Measurements from ENCODE around the gene SGCB.

SGCB gene

DNA sequence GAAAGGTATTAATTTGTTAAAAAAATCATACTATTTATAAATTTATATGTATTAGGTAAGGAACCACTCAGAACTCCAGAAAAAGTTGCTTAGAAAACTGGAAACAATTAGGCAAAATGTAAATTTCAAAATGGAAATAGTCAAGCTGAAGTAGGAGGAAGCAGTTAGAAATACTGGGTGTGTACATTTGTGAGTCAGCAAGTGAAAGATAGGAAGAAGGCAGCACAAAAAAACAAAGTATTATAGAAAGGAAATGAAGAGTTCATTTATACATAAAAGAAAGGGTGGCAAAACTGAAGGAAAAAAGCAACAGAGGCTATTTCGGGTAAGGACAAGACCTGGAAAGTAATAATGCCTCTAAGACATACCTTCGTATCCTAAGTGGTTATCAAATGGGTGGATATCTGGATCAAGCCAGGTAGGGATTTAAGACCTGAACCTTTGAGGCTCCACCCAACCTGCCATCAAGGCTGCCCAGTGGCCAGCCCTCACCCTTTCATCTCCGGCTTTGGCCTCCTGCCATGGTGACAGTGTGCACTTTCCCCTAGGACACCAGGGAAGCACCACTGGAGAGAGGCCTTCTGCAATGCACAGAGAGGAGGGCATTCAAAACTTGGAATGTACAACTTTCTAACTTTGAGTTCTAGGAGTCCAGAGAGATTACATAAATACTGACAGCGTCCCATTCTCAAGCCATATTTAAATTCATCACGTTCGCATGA, 18.0 kb downstream of the SGCB start, which contains the start of gene LRRC66:
Gene LRRC66, minus strand, starts transcription at position 428 of the 722 bp plus-strand sequence. CDS start 2,750 bp downstream, outside the sequence.
- DNase-seq (ENCODE audit: low read depth in 2 of 2, low spot score in 1 of 2), result no peak

DNA sequence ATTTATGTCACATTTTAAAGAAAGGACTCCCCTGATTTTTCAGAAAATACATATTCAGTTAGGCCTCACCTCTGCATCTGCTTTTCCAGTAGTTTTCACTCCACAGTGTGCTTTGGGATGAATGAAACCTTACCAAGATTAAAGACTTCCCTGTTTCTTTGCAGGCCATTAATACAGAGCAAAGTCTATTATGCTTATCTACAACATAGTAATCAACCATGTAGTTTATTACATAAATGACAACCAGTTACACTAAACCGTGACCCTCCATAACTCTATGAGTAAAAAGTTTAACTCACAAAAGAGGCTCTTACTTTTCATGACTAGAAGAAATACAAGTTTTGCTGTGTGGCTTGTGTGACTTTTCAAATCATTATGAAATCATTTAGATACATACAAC, 20.3 kb downstream of the SGCB start:
- DNase-seq (ENCODE audit: low read depth in 2 of 2, low spot score in 1 of 2), result no peak

DNA sequence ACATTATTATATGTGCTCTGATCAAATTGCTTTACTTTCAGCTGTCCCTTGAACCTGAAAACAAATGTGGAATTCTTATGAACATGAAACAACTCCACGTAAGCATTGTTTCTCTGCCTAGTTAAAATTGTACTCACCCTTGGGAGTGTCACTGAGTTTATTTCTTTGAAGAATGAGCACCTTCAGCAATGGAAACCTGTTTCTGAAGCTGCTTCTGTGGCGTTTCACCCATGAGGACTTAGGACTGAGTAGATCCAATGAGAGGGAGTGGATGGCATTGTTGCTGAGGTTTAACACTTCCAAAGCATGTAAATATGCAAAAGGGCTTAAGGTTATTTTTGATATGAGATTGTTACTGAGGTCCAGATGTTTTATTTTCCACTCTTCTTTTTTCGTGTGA, 21.1 kb downstream of the SGCB start:
- no peak for DNase-seq (ENCODE audit: low read depth in 2 of 2, low spot score in 1 of 2)

DNA sequence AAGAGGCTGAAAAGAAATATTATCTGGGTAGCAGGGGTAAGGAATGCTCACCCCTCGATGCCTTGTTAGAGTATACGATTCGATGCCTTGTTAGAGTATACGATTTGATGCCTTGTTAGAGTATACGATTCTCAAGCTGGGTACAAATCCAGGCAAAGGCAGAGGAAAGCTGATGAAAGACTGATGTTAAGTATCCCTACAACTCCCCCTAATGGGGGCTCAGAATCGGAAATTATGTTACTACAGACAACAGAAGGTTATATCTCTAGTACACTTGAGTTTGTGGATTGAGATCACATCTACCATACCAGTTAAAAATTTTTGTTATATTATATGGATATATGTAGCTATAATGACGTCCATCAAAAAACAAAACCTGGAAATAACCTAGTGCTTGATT, 22.7 kb downstream of the SGCB start:
- no peak for DNase-seq (ENCODE audit: low read depth in 2 of 2, low spot score in 1 of 2)

DNA sequence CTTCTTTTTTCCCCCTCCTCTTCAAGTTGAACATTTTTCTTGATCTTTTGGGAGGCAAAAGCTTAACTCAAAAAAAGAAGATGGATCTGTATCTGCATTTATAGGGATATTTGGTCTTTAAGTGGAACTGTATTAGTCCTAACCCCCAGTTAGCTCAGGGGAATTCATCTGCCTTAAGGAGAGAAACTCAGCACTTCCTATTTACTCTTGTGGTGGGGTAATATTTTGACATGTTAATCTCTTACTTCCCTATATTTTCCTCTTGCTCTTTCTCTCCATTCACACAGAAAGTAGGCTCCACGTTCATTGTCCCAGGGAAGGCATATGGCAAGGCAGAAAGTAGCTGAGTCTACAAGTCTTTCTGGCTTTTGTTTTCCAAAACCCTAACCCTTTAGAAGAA, 23.2 kb downstream of the SGCB start:
- no peak for DNase-seq (ENCODE audit: low read depth in 2 of 2, low spot score in 1 of 2)

DNA sequence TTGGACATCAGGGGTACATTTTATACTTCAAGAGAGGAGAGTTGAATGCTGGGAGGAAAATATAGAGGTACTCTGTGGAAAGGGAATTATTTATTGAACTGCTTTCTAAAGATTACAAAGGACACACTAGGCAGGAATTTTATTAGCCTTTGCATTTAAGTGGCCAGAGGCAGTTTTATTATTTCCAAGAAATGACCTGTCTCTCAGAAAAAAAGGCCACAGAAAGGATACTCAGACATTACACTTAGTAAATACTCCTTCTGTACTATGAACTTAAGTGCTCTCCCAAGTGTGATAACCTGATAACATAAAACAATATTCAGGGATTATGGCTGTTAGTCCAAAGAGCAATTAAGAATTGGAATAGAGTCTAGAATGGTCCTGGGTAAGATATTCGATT, 25.4 kb downstream of the SGCB start:
- DNase-seq (ENCODE audit: low read depth in 2 of 2, low spot score in 1 of 2), result no peak

DNA sequence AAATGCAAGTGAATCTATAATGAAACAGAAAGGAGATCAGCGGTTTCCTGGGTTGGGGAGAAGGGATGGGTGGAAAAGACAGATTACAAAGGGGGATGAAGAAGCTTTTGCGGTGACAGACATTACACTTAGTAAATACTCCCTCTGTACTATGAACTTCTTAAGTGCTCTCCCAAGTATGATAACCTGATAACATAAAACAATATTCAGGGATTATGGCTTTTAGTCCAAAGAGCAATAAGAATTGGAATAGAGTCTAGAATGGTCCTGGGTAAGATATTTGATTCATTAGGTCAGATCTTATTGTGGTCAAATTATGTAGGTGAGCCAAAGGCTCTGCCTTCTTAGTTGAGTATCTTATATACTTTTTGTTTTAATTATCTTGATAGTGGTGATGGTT, 27.1 kb downstream of the SGCB start:
- no peak for DNase-seq (ENCODE audit: low read depth in 2 of 2, low spot score in 1 of 2)

DNA sequence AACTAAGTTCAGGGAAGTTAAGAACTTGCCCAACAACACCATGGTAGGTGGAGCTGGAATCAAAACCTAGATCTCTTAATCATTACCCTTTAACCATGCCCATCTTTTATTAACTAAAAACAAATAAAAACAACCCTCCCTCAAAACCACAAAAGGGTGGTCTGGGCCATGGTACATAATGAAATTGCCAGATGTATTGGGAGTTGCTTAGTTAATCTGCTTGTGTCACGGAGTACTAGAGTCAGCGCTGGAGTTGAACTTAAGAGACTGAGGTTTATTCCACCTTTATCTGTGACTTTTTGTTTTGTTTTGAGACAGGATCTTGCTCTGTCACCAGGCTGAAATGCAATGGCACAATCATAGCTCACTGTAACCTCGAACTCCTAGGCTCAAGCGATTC, 31.2 kb downstream of the SGCB start:
- no peak for DNase-seq (ENCODE audit: low read depth in 2 of 2, low spot score in 1 of 2)

DNA sequence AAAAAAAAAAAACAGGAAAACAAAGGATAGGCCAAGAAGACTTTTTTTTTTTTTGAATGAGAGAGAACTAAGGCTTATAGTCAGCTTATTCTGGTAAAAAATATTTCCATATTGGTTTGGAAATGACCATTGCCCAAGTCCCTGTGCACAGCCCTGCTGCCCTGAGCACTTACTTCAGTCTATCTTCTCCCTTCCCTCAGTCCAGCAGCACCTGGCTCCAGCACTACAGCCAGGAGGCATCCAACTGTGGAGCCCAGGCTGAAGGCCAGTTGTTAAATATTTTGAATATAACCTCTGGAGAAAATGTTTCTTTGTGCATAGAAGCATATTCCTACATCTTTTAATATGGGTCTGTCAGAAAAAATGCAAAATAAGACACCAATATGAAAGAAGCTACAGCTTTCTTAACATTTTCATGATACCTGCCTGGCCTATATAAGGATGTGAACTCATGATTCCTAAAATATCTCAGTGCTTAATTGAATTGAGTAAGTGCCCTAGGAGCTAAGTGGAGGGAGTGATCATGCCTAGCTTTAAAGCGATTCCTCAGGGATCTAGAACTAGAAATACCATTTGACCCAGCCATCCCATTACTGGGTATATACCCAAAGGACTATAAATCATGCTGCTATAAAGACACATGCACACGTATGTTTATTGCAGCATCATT, 32.4 kb downstream of the SGCB start:
- DNase-seq (ENCODE audit: low read depth in 2 of 2, low spot score in 1 of 2), result no peak

DNA sequence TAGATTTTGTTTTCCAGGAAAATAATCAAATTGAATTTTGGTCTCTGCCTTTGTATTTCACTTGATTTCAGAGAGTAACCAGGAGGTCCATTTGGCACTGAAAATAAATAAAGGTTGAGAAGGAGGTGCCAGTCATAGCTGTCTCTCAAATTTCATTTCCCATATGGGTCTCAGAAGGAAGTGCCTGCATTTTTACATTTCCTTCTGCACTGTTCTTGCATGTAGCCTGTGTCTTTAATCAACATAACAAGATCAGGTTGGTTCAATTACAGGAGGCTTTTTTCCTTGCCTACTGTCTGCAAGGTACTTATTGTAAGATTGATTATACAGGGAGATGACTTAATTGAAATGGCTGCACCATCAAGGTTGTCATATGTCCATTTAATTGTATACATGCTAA, 33.7 kb downstream of the SGCB start:
- DNase-seq (ENCODE audit: low read depth in 2 of 2, low spot score in 1 of 2), result no peak

DNA sequence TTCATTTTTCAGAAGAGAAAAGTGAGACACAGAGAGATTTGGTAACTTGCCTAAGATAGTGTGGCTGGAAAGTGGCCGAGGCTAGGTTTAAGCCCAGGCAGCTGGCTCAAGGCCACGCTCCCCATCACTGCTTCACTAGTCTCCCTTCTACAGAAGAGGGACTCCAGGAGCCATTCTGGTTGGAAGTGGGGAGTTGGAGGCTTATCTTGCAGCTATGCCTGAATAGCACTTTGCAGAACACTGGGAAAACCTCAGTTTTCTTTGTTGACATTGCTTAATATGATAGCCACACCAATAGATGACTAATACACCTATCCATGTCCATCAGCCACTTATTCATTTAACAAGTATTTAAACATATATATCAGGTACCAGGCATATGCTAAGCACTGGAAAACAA, 36.5 kb downstream of the SGCB start:
- no peak for DNase-seq (ENCODE audit: low read depth in 2 of 2, low spot score in 1 of 2)

DNA sequence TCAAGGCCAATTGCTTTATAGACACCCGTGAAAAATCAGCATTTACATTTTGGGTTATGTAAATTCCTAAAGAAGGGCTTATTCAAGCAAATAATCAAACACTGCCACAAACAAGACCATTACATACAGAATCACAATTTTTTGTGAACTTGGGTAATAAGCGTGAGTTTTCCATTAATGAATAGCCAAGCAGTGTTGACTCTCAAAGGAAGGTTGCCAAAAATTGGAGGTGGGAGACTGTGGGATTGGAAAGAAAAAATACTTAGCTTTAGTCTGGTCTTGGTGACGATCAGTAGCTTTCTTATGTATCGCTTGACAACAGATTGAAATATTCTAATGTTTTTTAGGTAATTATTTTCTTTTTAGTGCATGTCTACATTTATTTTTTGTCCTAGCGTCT, 38.8 kb downstream of the SGCB start:
- DNase-seq (ENCODE audit: low read depth in 2 of 2, low spot score in 1 of 2), result no peak

DNA sequence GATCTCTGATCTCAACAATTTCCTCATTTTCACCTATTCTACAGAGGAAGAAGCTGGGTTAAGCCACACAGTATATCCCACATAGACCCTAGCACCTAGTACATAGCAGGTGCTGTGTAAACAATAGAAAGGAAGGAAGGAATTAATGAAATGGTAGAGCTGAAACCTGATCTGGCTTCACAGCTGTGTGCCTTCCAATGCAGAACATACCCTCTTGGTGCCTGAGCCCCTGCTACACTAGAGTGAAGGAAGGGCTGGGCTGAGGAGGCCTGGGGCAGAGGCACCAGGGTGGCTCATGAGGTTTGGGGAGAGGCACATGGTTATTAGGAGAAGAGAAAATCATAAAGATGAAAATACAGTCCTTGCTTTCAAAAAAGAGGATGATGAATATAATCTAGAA, 39.3 kb downstream of the SGCB start:
- no peak for DNase-seq (ENCODE audit: low read depth in 2 of 2, low spot score in 1 of 2)

DNA sequence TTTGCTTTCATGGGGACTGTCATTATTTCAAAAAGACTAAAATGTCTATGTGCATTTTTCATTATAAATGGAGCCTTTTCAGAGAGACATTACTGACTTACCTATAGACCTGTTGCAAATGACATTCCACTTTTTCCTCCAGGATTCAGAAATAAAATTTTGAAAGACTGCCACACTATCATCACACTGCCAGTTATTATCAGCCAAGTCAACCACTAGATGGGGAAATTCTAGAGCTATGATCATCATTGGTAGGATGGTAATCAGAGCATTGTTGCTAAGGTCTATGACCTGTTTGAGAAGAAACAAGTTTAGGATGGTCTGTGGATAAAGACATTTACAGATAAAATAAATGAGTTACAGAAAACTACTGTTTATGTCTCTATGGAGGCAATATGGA, 40.5 kb downstream of the SGCB start:
- no peak for DNase-seq (ENCODE audit: low read depth in 2 of 2, low spot score in 1 of 2)

DNA sequence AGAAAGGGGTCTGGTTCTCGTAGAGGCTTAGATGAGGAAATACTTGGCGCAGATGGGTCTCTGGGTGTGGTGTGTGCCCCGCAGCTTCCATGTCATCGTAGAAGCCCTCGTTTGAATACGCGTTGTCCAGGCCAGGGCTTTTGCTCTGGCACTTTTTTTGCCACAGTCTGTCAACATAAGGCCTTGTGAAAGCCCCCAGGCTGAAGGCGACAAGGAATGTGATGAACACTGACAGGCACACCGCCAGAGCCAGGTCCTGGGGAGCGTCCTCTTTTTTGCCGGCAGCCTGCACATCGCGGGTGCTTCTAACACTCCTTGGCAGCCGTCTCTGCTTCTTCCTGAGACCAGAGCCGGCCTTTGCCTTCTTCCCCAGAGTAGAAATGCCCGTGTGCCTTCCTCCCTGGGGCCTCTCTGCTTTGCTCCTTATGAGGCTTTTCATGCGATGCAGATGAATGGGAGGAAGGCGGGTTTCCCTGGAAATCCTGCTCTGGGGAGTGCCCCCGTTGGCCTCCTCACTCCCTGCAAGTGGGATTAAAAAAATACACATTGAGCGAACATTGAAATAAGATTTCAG, 42.4 kb downstream of the SGCB start:
- DNase-seq (ENCODE audit: low read depth in 2 of 2, low spot score in 1 of 2), result no peak

Data from stimulated activated CD8-positive, alpha-beta memory T cell treated with anti-CD3 and anti-CD28 coated beads, Interleukin-4, amount 100 ng/mL, for 4 hours (primary cell).